Stimulated activated CD4-positive, alpha-beta T cell treated with anti-CD3 and anti-CD28 coated beads, Interleukin-2, amount 100 ng/mL, for 4 hours (primary cell): ENCODE data around the gene CYTH2.

Experiments
- DNase-seq: peaks from one replicate; pipeline ENCODE4 v3.0.0-alpha.2; 2020; ENCODE audit warnings: low read depth

CYTH2 gene

DNA sequence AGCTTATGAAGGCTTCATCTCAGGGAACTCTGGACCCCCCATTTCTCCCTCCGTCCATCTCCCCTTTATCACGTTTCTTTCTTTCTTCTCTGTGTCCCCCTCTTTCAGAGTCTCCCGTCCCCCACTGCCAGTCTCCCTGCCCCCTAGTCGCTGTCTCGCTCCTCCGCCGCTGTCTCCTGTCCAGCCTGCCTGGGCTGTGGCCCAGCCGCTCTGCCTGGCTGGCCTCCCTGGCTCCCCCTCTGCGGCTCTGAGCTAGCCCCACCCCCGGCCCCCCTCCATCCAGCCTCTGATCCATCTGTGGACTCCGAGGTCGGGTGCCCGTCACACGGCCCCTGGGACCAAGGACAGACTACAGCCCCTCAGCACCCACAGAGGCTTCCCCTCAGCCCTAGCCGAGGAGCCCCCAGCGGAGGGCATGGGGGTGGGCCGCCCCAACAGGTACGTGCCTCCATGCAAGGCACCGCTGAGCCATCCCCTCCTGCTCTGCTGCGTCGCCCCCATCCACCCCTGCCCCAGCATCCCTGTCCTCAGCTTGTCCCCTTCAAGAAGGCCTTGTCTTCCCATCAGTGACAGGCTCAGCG is 14.9 kb upstream of the CYTH2 start:
- no peak for DNase-seq

DNA sequence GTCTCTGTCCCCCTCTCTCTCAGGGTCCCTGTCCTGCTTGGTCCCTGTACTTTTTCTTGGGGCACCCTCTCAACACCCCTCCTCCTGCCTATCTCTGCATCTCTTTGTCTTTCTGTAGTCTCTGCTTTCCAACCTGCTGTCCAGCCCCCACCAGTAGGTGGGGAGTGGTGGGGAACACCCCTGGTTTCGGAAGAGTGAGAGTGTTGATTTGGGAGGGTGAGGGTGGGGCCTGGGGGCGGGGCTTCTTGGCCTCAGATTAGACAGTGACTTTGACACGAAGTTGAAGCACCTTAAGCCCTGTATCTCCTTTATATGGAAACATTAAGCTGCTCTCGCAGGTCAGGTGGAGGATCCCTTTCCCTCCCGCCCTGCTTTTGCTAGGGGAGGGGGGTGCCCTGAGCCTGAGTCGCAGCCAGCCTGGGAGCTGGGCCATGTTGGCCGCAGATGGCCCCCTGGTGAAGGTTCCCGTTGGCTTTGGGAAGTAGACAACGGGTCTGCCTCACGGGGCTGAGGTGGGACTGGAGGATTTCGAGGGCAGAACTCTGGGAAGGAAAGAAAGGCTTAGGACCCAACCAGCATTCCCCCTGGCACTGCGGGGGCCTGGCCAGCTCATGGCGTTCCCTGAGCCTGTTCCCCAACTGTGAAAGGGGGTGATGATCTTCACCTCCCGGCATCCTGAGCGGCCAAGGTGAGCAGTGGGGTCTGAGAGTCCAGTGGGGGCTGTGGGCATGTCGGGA is 13.8 kb upstream of the CYTH2 start, which contains the start of gene KCNJ14:
Gene KCNJ14, plus strand, starts transcription at position 404 of the 737 bp plus-strand sequence. CDS start 6,151 bp downstream, outside the sequence.
- no peak for DNase-seq

DNA sequence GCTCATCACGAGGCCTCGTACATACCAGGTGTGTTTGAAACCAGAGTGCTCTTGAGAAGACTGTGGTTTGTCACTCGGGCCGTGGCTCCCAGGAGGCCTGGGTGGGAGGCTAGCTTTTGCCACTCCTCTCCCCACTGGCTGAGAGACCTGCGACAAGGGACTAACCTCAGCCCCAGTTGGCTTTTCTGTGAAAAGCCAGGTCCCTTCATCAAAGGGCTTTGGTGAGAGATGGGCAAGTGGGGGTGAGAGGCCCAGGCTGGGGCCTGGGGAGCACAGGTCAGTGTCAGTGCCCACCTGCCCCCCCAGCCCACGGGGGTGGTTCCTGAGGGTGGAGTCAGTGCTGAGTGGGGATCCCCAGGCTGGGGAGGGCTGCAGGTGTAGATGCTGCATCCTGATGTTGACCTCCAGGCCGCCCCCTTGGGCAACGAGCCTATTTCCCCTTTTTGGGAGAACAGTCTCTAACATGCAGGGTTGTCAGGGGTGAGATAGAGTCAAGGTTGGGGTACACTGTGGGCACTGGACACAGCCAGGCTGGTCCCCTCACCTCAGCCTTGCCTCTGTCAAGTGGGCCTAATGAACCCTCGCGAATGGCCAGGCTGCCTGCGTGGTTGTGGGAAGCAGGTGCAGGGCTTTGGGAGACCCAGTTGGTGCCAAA is 13.1 kb upstream of the CYTH2 start:
- no peak for DNase-seq

DNA sequence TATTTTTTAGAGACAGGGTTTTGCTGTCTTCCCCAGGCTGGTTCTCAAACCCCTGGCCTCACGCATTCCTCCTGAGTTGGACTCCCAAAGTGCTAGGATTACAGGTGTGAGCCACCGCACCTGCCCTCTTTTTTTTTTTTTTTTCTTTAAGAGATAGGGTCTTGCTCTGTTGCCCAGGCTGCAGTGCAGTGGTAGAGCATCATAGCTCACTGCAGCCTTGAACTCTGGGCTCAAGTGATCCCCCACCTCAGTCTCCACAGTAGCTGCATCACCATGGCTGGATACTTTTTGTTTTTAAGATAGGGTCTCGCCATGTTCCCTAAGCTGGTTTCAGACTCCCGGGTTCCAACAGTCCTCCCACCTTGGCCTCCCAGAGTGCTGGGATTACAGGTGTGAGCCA is 12.3 kb upstream of the CYTH2 start:
- DNase-seq, result no peak

DNA sequence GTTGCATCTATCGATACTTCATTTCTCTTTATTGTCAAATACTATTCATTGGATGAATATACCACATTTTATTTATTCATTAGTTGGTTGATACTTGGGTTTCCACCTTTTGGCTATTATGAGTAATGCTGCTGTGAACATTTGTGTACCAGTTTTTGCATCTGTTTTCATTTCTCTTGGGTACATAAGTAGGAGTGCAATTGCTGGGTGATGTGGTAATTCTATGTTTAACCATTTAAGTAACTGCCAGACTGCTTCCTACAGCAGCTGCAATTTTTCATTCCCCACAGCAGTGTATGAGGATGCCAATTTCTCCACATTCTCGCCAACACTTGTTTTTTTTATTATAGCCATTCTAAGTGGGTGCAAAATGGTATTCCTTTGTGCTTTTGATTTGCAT is 11.2 kb upstream of the CYTH2 start:
- DNase-seq, result no peak

DNA sequence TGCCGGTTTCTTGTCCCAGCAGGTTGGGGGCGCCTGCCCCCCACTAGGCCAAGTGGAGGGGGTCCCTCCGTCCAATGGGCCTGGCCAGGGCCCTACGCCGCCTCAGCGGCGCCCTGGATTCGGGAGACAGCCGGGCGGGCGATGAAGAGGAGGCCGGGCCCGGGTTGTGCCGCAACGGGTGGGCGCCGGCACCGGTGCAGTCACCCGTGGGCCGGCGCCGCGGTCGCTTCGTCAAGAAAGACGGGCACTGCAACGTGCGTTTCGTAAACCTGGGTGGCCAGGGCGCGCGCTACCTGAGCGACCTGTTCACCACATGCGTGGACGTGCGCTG is 7.6 kb upstream of the CYTH2 start:
- no peak for DNase-seq

DNA sequence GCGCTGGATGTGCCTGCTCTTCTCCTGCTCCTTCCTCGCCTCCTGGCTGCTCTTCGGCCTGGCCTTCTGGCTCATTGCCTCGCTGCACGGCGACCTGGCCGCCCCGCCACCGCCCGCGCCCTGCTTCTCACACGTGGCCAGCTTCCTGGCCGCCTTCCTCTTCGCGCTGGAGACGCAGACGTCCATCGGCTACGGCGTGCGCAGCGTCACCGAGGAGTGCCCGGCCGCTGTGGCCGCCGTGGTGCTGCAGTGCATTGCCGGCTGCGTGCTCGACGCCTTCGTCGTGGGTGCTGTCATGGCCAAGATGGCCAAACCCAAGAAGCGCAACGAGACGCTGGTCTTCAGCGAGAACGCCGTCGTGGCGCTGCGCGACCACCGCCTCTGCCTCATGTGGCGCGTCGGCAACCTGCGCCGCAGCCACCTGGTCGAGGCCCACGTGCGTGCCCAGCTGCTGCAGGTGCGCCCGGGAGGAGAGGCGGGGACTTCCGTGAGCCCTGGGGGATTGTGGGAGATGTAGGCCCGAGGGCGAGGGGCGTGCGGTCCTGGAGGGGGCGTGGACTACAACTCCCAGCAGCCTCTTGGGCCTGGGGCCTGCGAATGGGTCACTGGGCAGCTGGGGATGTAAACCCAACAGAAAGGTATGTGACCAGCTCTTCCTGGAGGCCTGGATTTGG is 7.0 kb upstream of the CYTH2 start:
- DNase-seq, result no peak

DNA sequence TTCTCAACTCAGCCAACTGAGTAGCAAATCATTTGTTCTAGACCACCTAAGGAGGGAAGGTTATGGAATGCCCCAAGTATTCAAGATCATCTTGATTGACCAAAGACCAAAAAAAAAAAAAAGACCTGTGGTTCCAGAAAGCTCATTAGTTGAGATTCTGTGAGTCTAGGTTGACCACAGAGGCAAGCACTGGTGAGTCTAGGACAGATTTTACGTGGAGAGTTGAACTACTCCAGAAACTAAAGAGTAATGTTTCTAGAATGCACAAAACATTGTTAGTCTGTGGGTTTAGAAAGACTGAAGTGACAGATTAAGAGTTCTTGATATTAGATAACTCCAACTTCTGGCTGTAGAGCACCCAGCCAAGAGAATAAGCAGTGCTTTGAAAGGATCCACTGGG is 4.0 kb upstream of the CYTH2 start:
- no peak for DNase-seq

DNA sequence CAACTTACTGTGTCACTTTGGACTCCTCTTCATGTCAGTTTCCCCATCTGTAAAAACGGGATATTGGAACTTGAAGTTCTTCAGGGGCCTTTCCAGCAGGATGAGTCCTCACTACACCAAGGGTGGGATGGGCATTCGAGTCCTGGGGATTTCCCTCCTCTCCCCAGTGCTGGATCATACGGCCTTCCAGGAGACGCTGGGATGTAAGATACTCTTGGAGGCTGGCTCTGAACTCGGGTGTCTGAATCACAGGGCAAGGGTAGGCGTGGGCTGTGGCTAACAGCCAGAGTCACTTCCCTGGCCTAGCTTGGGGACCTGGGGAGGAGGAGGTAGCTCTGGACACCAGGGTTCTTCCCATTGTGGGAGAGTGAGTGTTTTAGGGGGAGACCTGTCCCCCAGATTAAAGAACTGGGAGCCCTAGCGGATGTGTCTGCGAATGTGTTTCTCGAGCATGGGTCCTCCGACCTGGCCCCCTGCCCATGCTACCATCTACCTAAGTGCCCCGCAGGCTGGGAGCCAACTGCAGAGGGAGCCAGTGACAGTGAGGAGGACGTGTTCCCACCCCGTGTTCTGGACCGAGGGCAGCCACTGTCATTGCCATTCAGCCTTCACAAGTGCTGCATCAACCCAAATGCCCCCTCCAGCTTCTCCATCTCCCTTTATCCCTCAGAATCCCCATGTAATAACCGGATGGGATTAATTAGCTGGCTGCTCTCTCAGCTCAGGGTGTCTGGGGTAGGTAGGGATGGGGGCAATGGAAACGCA is 2.4 kb upstream of the CYTH2 start:
- DNase-seq, result no peak

DNA sequence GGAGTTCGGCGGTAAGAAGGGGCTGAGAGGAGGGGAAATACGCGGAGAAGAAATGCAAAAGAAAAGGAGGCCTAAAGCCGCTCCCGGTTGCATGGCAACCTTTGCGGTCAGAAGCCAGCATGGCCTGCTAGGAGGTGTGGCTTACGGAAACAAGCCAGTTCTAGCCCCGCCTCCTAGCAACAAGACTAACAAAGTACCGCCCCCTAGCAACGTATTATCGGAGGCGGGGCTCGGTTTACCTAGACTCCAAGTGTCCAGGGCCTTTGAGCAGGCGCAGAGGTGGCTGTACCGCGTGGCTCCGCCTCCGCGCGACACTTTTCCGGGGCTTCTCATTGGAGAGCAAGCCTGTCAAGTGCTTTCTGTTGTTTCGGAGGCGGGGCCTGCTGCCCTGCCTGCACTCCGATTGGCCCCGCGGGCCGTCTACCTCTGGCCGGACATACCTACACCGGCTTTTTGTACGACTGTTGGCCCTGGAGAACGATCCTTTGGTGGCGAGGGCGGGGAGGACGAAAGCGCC is 339 bp upstream of the CYTH2 start:
- peak; percentile 99 for DNase-seq

DNA sequence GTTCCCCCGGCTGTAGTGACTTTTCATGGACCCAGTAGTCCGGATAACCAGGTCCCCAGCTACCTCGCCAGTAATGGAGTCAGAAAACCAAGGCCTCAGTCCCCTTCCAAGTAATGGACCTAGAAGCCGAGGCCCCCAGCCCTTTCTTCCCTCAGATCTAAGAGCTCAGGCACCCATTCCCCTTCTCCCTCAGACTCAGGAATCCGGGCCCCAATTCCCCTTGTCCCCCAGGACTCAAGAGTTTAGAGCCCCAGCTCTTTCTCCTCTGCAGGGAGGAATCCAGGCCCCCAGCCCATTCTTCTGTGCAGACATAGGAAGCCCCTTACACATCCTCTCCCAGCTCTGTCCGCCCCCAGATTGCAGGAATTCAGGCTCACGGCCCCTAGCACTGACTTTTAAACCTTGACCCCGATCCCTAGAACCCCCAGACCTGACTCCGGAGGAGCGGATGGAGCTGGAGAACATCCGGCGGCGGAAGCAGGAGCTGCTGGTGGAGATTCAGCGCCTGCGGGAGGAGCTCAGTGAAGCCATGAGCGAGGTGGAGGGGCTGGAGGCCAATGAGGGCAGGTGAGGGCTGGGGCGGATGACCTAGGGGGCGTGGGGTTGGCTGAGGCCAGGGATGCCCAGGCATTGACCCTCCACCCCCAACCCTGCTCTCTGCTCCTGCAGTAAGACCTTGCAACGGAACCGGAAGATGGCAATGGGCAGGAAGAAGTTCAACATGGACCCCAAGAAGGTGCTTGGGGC is 938 bp downstream of the CYTH2 start:
- DNase-seq, result no peak

DNA sequence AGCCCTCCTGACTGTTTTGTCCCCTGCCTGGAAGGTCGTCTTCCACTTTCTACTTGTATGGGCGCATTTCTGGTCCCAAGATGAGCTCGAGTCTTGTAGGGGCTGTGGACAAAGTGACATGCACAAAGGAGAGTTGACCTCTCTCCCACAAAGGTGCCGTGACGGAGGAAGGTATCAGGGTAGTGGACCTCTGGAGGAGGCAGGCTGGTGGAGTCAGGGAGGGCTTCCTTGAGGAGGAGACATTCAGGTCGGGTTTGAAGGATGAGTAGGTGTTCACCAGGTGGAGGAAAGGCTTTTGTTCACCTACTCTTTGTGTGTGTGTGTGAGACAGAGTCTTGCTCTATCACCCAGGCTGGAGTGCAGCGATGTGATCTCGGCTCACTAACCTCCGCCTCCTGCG is 1.7 kb downstream of the CYTH2 start:
- no peak for DNase-seq

DNA sequence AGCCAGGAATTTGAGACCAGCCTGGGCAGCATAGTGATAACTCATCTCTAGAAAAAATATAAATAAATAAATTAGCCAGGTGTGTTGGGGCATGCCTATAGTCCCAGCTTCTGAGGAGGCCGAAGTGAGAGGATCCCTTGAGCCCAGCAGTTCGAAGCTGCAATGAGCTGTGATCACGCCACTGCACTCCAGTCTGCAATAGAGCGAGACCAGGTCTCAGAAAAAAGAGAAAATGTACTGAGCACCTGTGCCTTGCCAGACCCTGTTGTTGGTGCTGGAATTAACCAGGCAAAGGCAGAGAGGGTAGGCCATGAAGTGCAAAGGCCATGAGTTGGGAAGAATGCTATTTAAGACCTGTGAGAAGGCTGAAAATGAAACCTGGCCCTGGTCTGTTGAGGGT is 2.7 kb downstream of the CYTH2 start:
- DNase-seq, result no peak

DNA sequence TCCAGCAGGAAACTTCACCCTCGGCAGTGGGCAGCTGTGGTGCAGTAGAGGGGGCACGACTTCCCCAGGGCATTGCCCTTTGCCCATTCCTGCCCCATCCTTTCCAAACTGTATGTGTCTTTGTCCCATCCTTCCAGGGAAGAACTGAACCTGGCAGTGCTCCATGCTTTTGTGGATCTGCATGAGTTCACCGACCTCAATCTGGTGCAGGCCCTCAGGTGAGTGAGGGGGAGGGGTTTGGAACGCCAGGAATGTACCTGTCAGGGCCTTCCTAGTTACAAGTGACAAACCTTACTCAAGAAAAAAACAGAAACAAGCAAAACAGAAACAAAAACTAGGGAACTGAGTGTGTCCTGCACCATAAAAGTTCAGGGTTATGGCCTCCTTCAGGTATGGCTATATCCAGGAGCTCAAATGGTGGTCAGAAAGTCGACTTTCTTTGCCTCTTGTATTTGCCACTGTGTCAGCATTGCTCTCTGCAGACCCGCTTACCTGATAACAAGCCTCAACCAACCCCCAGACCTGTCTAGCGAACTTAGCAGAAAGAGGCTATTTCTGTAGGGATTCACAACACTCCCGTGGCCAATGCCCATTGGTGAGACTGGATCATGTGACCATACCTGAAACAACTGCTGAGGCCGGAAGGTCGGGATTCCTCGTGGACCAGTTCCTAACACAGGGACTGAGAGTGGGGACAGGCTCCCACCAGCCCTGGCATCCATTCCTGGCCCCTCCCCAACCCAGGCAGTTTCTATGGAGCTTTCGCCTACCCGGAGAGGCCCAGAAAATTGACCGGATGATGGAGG is 4.2 kb downstream of the CYTH2 start:
- DNase-seq, result no peak

DNA sequence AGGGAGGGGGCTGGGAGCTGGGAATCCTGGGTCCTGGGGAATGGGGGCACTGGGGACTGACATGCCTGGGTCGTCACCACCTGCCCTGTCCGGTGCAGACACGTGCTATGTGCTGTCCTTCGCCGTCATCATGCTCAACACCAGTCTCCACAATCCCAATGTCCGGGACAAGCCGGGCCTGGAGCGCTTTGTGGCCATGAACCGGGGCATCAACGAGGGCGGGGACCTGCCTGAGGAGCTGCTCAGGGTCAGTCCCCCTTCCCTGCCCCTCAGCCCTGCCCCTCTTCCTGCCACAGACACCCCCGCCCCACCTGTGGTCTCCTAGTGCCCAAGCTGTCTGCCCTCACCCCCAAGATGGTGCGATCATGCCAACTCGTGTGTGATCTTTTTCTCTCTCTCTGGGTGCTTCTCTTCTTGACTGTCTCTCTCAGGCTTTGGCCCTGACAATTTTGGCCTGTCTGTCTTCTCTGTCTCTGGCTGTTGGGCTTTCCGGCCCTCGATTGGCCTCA is 5.0 kb downstream of the CYTH2 start:
- DNase-seq, result no peak

DNA sequence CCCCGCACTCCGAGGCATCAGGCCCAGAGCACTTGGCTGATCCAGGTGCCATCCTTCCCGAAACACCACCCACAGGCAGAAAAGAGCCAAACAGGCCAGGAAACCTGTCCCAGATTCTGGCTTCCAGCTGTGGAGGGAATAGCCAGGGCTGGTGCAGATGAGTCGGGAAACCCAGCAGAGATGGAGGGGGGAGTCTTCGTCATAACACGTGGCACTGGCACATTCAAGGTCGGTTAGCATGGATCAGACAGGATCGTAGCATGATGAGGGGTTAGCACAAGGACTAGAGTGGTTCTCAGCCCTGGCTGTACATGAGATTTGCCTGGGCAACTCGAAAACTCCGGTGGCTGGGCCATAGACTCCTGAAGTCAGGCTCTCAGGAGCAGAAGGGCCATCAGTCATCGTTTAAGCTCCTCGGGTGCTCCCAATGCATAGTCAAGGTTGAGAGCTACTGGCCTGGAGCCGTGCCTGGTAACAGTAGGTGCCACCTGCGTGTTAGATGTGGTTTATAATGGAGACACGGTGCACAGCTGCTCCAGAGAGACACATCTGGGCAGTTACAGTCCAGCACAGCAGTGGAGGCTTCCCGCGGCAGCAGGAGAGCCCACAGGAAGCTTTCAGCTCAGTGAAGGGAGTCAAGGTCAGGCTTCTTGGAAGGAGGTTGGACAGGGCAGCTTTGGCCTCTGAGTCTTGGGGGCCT is 6.3 kb downstream of the CYTH2 start:
- no peak for DNase-seq

DNA sequence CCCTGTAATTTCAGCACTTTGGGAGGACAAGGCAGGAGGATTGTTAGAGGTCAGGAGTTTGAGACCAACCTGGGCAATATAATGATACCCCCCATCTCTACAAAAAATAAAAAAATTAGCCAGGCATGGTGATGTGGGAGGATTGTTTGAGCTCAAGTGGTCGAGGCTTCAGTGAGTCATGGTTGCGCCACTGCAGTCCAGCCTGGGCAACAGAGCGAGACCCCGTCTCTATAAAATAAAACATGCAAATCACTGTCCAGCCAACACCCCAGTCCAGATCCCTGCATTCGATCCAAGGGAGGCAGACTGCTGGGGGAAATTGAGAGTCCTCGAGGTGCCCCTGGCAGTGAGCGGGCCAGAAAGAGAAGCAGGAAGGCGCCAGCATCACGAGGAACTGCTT is 7.0 kb downstream of the CYTH2 start:
- DNase-seq, result no peak

DNA sequence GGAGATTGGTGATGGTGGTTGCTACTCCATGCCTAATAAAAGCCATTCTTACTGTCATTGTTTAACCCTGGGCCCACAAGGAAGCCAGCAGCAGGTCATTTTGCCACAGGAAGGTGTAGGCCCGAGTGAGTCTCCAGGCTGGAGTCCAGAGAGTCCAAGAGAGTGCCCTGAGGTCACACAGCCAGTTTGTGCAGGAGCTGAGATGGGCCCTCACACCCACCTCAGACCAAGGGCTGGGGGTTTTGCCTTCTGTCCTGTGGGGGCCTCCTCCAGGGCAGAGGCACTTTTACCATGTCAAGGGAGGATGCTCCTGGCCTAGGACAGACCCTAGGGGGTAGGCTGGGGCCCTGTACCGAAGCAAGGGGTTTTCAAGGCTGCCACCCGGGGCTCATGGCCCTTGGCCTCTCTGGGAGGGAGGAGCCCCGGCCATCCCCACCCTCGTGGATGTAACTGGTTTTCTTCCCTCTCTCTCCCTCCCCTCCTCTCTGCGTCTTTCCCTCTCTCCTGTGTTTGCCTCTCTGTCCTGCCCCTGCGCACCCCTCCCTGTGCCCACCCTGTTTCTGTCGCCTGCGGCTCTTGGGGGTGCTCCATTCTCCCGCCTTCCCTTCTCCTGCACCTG is 8.0 kb downstream of the CYTH2 start:
- DNase-seq, result no peak

DNA sequence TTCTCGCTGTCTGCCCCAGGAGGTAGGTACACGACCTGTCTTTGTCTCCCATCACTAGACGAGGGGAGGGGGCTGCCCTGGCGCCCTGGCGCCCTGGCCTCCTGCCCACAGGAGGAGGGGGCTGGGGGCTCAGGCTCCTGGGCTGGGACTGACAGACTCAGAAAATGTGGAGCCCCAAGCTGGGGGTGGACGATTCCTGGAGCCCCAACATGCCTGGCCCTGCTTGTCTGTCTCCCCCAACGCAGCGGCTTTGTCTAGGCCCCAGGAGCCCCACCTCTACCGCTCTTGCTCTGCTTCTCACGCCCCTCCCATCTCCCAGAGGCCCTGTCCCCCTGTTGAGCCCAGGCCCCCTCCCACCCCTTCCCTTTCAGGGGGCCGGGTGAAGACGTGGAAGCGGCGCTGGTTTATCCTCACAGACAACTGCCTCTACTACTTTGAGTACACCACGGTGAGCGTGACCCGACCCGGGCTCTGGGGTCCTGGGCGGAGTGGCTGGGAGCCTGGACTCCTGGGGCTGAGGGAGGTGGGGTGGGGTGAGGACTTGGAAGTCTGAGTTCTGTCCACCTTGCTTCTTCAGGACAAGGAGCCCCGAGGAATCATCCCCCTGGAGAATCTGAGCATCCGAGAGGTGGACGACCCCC is 8.6 kb downstream of the CYTH2 start:
- no peak for DNase-seq
